Upper lobe of left lung (tissue), 4 donors: ENCODE results near the gene RAPGEF2.

ENCODE experiments used
- CTCF ChIP-seq, 6 experiments: fragments of 450-650 bp in 4 of 6; fragments of 200-600 bp in 2 of 6; sonication (generic) in 2 of 6; IDR thresholded peaks; one replicate each; pipeline ENCODE4 v1.5.1; 2016 to 2019; ENCODE audit warnings: antibody characterized with exemption in 6 of 6
- EP300 ChIP-seq, 4 donors: sonication (generic); formaldehyde crosslinking; IDR thresholded peaks; one replicate each; pipeline ENCODE4 v1.5.1; 2017; ENCODE audit warnings: antibody characterized with exemption in 4 of 4, control low read depth in 2 of 4
- POLR2A ChIP-seq, 4 donors: fragments of 450-650 bp; IDR thresholded peaks; one replicate each; pipeline ENCODE4 v1.5.1; 2016 to 2017; ENCODE audit warnings: antibody characterized with exemption in 4 of 4, mild to moderate bottlenecking in 2 of 4

- TF ChIP-seq CTCF (IDR thresholded peaks at IDR 0.05) (no peak), POLR2A (IDR thresholded peaks at IDR 0.05) (no peak), EP300 (IDR thresholded peaks at IDR 0.05) (no peak)
Observed at GRCh38 chr4:159079074-159079473, 23.8 kb upstream of the RAPGEF2 start.
